CD4-positive, alpha-beta T cell treated with Interleukin-1 beta for 1 hour (primary cell): ENCODE measurements around the gene NPY4R2.
"Not testable (repeated sequence)": the region's sequence is repeated elsewhere in the genome, so short reads cannot be mapped to it uniquely, and the experiment has no call there.

ENCODE experiments used
- DNase-seq, 2 donors: peaks; one replicate each; pipeline ENCODE4 v3.0.0-alpha.2; 2020 to 2022

Gene NPY4R2

GRCh38 chr10:47918475-47918874, at the start of gene NPY4R2:
Gene NPY4R2, plus strand, starts transcription at chr10:47918662. Its CDS starts 3,326 bp downstream, at chr10:47921988.
- not testable (repeated sequence) for DNase-seq

- not testable (repeated sequence) for DNase-seq
Observed at GRCh38 chr10:47870887-47871286, 47.6 kb upstream of the NPY4R2 start.

GRCh38 chr10:47871485-47872180, 46.8 kb upstream of the NPY4R2 start:
- not testable (repeated sequence) for DNase-seq

- not testable (repeated sequence) for DNase-seq
Observed at GRCh38 chr10:47872236-47872635, 46.2 kb upstream of the NPY4R2 start.

- not testable (repeated sequence) for DNase-seq
Observed at GRCh38 chr10:47884239-47884638, 34.2 kb upstream of the NPY4R2 start.

GRCh38 chr10:47884934-47885333, 33.5 kb upstream of the NPY4R2 start:
- DNase-seq = not testable (repeated sequence)

GRCh38 chr10:47886356-47886755, 32.1 kb upstream of the NPY4R2 start:
- DNase-seq = not testable (repeated sequence)

GRCh38 chr10:47886827-47887226, 31.6 kb upstream of the NPY4R2 start:
- not testable (repeated sequence) for DNase-seq

- not testable (repeated sequence) for DNase-seq
Observed at GRCh38 chr10:47890737-47891136, 27.7 kb upstream of the NPY4R2 start.

GRCh38 chr10:47892494-47893261, 25.8 kb upstream of the NPY4R2 start:
- DNase-seq = not testable (repeated sequence)

GRCh38 chr10:47894571-47894970, 23.9 kb upstream of the NPY4R2 start:
- not testable (repeated sequence) for DNase-seq

- DNase-seq = not testable (repeated sequence)
Observed at GRCh38 chr10:47897813-47898212, 20.6 kb upstream of the NPY4R2 start.

- DNase-seq = not testable (repeated sequence)
Observed at GRCh38 chr10:47909333-47909732, 9.1 kb upstream of the NPY4R2 start.

- DNase-seq = not testable (repeated sequence)
Observed at GRCh38 chr10:47910486-47910885, 8.0 kb upstream of the NPY4R2 start.

- not testable (repeated sequence) for DNase-seq
Observed at GRCh38 chr10:47914052-47914451, 4.4 kb upstream of the NPY4R2 start.

- DNase-seq = not testable (repeated sequence)
Observed at GRCh38 chr10:47915849-47916548, 2.5 kb upstream of the NPY4R2 start.

GRCh38 chr10:47920610-47921009, 2.1 kb downstream of the NPY4R2 start:
- DNase-seq = not testable (repeated sequence)

- DNase-seq = not testable (repeated sequence)
Observed at GRCh38 chr10:47922503-47922902, 4.0 kb downstream of the NPY4R2 start.

GRCh38 chr10:47924628-47925027, 6.2 kb downstream of the NPY4R2 start:
- DNase-seq = not testable (repeated sequence)

GRCh38 chr10:47927147-47927916, 8.9 kb downstream of the NPY4R2 start:
- not testable (repeated sequence) for DNase-seq

GRCh38 chr10:47928225-47928624, 9.8 kb downstream of the NPY4R2 start:
- not testable (repeated sequence) for DNase-seq

- not testable (repeated sequence) for DNase-seq
Observed at GRCh38 chr10:47932824-47933223, 14.4 kb downstream of the NPY4R2 start.
